Neutrophil (primary cell): ENCODE data around the gene MSH2.

ENCODE experiments used
- H3K27ac ChIP-seq: fragments of 200-600 bp; sonication (generic); 2 replicates; pipeline ENCODE4 v1.5.1; 2016; ENCODE audit warnings: mild to moderate bottlenecking, moderate library complexity
- H3K27me3 ChIP-seq: fragments of 200-600 bp; sonication (generic); 2 replicates; pipeline ENCODE4 v1.6.0; 2016; ENCODE audit warnings: mild to moderate bottlenecking
- H3K36me3 ChIP-seq: fragments of 200-600 bp; sonication (generic); 2 replicates; pipeline ENCODE4 v1.5.1; 2017
- H3K4me1 ChIP-seq, 2 experiments: fragments of 200-600 bp in 1 of 2; sonication (generic) in 1 of 2; 1 replicate in 1 of 2; 2 replicates in 1 of 2; pipeline versions ENCODE4 v1.5.1 to v1.6.1; 2013 to 2016; ENCODE audit warnings: low read depth in 1 of 2, low read length in 1 of 2, mild to moderate bottlenecking in 1 of 2, moderate library complexity in 1 of 2; ENCODE audit not compliant: control insufficient read depth in 1 of 2, insufficient read depth in 1 of 2
- H3K4me3 ChIP-seq, 2 experiments: fragments of 200-600 bp in 1 of 2; sonication (generic) in 1 of 2; 1 replicate in 1 of 2; 2 replicates in 1 of 2; pipeline ENCODE4 v1.5.1; 2013 to 2016; ENCODE audit warnings: low read depth in 1 of 2, low read length in 1 of 2, mild to moderate bottlenecking in 1 of 2, moderate library complexity in 1 of 2
- H3K9me3 ChIP-seq: fragments of 200-600 bp; sonication (generic); 2 replicates; pipeline ENCODE4 v1.5.1; 2016
- TF ChIP-seq, protein P1 (sequence below): fragments of 200-600 bp; sonication (generic); IDR thresholded peaks from 2 replicates; pipeline ENCODE4 v1.5.1; 2016; ENCODE audit warnings: antibody characterized with exemption

The MSH2 gene

DNA sequence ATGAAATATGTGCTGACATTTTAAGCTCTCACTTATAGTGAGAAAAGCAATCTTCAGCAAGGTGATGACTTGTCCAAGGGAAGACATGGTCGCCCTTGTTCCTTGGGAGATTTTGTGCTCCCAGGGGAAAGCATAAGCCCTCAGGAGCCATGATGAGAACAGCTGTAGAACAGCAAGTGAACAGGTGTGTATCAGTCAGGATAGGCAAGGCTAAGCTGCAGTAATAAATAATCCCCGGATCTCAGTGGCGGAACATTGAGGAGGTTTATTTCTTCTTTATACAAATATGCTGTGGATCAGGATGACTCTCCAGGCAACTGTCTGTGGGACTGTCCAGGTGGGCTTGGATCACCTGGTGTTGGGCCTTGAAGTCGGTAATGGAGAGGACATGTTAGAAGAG lies 103.1 kb downstream of the MSH2 start:
- Histone ChIP-seq H3K9me3 (no peaks in the 10 kb centered on the region), H3K36me3 (no peaks in the 10 kb centered on the region), H3K27ac (no peak overlapping the region), H3K4me1 (no peaks in the 10 kb centered on the region), H3K27me3 (peaks cover 5% of the 10 kb centered on the region), H3K4me3 (no peak overlapping the region)
- TF ChIP-seq, protein P1, sequence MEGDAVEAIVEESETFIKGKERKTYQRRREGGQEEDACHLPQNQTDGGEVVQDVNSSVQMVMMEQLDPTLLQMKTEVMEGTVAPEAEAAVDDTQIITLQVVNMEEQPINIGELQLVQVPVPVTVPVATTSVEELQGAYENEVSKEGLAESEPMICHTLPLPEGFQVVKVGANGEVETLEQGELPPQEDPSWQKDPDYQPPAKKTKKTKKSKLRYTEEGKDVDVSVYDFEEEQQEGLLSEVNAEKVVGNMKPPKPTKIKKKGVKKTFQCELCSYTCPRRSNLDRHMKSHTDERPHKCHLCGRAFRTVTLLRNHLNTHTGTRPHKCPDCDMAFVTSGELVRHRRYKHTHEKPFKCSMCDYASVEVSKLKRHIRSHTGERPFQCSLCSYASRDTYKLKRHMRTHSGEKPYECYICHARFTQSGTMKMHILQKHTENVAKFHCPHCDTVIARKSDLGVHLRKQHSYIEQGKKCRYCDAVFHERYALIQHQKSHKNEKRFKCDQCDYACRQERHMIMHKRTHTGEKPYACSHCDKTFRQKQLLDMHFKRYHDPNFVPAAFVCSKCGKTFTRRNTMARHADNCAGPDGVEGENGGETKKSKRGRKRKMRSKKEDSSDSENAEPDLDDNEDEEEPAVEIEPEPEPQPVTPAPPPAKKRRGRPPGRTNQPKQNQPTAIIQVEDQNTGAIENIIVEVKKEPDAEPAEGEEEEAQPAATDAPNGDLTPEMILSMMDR = no peak

DNA sequence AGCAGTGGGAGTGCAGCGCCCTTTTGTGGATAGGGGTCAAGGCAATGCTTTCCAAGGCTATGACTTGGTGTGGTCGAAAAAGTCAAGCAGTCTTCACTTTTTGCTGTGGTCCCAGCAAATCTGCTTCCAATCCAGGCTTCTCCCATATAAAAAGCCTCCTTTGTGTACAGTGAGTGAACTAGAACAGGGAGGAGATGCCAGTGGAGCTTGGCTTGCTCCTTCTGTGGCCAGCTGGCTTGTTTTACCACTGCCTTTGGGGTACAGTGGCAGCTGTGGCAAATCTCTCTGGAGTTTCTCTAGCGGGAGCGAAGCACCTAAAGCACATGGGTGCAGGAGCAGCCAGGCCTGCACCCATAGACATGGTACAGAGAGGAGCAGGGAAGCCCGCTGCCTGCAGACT lies 103.5 kb downstream of the MSH2 start:
- H3K4me1 ChIP-seq = no peaks in the 10 kb centered on the region
- H3K9me3 ChIP-seq = no peaks in the 10 kb centered on the region
- peaks cover 5% of the 10 kb centered on the region for H3K27me3 ChIP-seq
- no peaks in the 10 kb centered on the region for H3K36me3 ChIP-seq
- H3K4me3 ChIP-seq = no peak overlapping the region
- H3K27ac ChIP-seq = no peak overlapping the region
- TF ChIP-seq, protein P1 = no peak

DNA sequence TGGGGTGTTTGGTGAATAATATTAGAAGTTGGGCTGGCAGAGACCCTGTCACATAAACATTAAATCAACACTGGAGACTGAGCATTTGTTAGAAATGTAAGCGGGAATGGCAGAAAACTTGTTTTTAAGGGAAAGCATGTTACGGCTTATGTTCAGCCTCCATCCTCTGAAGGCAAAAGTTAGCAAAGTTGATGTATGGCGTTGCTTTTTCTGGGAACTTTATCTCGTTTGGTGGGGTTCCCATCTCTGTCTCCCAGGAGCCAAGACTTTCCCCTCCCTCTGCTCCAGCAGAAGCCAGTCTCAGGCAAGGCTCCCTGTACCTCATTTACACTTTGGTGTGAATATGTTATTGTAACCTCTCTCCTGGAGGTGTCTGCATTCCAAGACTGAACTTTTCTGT lies 105.1 kb downstream of the MSH2 start:
- Histone ChIP-seq H3K36me3 (no peaks in the 10 kb centered on the region), H3K4me3 (no peak overlapping the region), H3K27ac (no peak overlapping the region), H3K9me3 (no peaks in the 10 kb centered on the region), H3K27me3 (peaks cover 5% of the 10 kb centered on the region), H3K4me1 (no peaks in the 10 kb centered on the region)
- TF ChIP-seq, protein P1 = no peak

DNA sequence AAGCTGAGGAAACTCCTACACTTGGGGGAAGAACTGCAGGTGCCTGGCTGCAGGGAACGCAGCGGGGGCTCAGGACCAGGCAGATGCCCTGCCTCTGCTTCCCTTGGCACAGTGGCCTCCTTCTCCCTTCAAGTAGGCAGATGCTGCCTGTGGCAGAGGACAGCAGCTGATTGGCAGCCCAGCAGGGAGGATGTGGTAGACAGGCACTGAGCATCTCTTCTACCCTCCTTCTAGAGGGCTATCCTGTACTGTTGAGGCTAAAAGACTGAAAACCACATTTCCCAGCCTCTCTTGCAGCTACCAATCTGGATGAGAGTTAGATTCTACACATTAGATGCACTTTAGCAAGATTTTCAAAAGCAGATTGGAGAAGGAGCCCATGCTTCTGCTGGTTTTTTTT lies 105.7 kb downstream of the MSH2 start:
- Histone ChIP-seq H3K4me3 (no peak overlapping the region), H3K36me3 (no peaks in the 10 kb centered on the region), H3K9me3 (no peaks in the 10 kb centered on the region), H3K4me1 (no peaks in the 10 kb centered on the region), H3K27me3 (peaks cover 5% of the 10 kb centered on the region), H3K27ac (no peak overlapping the region)
- TF ChIP-seq, protein P1 = no peak

DNA sequence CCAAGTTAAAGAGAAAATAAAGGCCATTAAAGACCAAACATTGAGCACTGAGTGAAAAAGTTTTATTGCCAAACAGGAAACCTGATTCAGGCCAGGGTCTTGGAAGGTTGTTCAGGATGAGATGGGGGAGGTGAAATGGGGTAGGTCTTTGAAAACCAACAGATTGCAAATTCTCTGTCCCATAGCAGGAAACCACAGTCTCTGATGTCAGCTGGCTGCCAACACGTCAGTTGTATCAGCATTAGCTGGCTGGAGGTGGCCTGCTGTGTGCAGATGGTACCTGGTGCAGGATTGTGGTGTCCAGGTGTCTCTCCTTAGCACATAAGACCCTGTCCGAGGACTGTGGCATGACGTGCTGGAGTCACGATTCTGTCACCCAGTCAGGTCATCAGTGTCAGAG lies 106.3 kb downstream of the MSH2 start:
- Histone ChIP-seq H3K9me3 (no peaks in the 10 kb centered on the region), H3K4me1 (no peaks in the 10 kb centered on the region), H3K4me3 (no peak overlapping the region), H3K27me3 (peaks cover 5% of the 10 kb centered on the region), H3K36me3 (no peaks in the 10 kb centered on the region), H3K27ac (no peak overlapping the region)
- TF ChIP-seq, protein P1 = no peak

DNA sequence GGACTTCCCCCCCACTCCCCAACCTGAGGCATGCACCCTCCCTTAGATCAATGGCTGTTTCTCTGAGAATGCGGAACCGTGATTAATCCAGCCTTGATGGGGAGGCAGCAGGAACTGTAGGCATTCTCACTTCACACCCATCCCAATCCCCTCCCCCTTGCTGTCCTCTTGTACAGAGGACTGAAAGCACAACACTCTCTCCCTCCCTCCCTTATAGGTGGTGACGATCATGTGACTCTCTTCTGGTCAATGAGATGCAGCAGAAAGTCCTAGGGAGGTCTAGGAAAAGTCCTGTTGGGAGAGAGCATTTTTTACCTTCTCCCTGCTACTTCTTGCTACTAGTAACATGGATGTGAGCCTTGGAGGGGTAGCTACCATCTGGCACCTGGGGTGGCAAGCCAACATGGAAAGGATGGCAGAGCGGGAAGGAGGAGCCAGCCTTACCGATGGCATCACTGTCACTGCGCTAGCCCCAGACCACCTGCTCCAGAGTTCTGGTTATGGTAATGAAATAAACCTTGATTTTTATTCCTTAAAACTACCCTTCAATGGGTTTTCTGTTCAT lies 106.9 kb downstream of the MSH2 start:
- TF ChIP-seq, protein P1 = no peak
- H3K9me3 ChIP-seq = no peaks in the 10 kb centered on the region
- H3K4me1 ChIP-seq = no peaks in the 10 kb centered on the region
- no peak overlapping the region for H3K4me3 ChIP-seq
- peaks cover 5% of the 10 kb centered on the region for H3K27me3 ChIP-seq
- H3K27ac ChIP-seq = no peak overlapping the region
- H3K36me3 ChIP-seq = no peaks in the 10 kb centered on the region
